Prostate gland (tissue), 2 donors: ENCODE data around the gene B3GNT2. TPM values are rescaled to one million over a fixed set of nuclear protein-coding genes. Genes with fewer than 3 reads are reported as not detected.
"Not testable (repeated sequence)": the region's sequence is repeated elsewhere in the genome, so short reads cannot be mapped to it uniquely, and the experiment has no call there.

Experiments used
- DNase-seq: peaks from one replicate; pipeline ENCODE4 v3.0.0-alpha.2; 2019; ENCODE audit warnings: low spot score
- H3K27ac ChIP-seq, 2 donors: fragments of 200-600 bp; sonication (generic); 2 replicates each; pipeline ENCODE4 v1.5.1; 2017 to 2019
- H3K27me3 ChIP-seq: fragments of 200-600 bp; sonication (generic); replicated peaks from 2 replicates; pipeline ENCODE4 v1.5.1; 2019; ENCODE audit not compliant: insufficient read depth
- H3K36me3 ChIP-seq, 2 donors: fragments of 200-600 bp; sonication (generic); 1 replicate in 1 of 2; 2 replicates in 1 of 2; pipeline versions ENCODE4 v1.5.1 to v1.8.1; 2017 to 2019
- H3K4me1 ChIP-seq: fragments of 200-600 bp; sonication (generic); replicated peaks from 2 replicates; pipeline ENCODE4 v1.5.1; 2019
- H3K4me3 ChIP-seq, 2 donors: fragments of 200-600 bp; sonication (generic); 2 replicates each; pipeline ENCODE4 v1.5.1; 2017 to 2019
- H3K9me3 ChIP-seq: fragments of 200-600 bp; sonication (generic); 2 replicates; pipeline ENCODE4 v1.5.1; 2017
- POLR2A ChIP-seq: fragments of 450-650 bp; IDR thresholded peaks from one replicate; pipeline ENCODE4 v1.6.1; 2016; ENCODE audit warnings: antibody characterized with exemption, mild to moderate bottlenecking
- POLR2AphosphoS5 ChIP-seq: sonication (generic); formaldehyde crosslinking; IDR thresholded peaks from one replicate; pipeline ENCODE4 v1.6.1; 2017; ENCODE audit warnings: antibody characterized with exemption
- WGBS: methylation state at CpG from one replicate; pipeline ENCODE4 v1.1.5; 2018; 5-methylcytosine and 5-hydroxymethylcytosine counted together
- intact Hi-C: fragments of 100-400 bp; cut with DNase I; formaldehyde crosslinking; loops from one replicate; pipeline ENCODE4 v1.14.2; 2022
- total RNA-seq, 2 donors: library from RNA; depleted of rRNA; stranded (reverse); fragments of >200 nt; gene quantifications; one replicate each; pipeline ENCODE4 v1.1.0, GENCODE V29; 2016
- TF ChIP-seq, protein P1 (sequence below), 4 experiments: fragments of 200-600 bp in 2 of 4; fragments of 450-650 bp in 2 of 4; sonication (generic) in 2 of 4; IDR thresholded peaks; 1 replicate in 3 of 4; 2 replicates in 1 of 4; pipeline ENCODE4 v1.5.1; 2016 to 2019; ENCODE audit warnings: antibody characterized with exemption in 4 of 4, mild to moderate bottlenecking in 2 of 4, moderate library complexity in 2 of 4

Gene B3GNT2, protein sequence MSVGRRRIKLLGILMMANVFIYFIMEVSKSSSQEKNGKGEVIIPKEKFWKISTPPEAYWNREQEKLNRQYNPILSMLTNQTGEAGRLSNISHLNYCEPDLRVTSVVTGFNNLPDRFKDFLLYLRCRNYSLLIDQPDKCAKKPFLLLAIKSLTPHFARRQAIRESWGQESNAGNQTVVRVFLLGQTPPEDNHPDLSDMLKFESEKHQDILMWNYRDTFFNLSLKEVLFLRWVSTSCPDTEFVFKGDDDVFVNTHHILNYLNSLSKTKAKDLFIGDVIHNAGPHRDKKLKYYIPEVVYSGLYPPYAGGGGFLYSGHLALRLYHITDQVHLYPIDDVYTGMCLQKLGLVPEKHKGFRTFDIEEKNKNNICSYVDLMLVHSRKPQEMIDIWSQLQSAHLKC
- total RNA-seq: 10 to 100 TPM in 1 of 2 donors, 1 to 10 TPM in 1; 8.5 to 18.7 TPM

- no peaks in the 10 kb centered on the region for H3K4me1 ChIP-seq
- no peaks in the 10 kb centered on the region for H3K36me3 ChIP-seq
- peak; percentile 80 for DNase-seq
- peak; percentile 24 for TF ChIP-seq POLR2AphosphoS5
- TF ChIP-seq, protein P1, sequence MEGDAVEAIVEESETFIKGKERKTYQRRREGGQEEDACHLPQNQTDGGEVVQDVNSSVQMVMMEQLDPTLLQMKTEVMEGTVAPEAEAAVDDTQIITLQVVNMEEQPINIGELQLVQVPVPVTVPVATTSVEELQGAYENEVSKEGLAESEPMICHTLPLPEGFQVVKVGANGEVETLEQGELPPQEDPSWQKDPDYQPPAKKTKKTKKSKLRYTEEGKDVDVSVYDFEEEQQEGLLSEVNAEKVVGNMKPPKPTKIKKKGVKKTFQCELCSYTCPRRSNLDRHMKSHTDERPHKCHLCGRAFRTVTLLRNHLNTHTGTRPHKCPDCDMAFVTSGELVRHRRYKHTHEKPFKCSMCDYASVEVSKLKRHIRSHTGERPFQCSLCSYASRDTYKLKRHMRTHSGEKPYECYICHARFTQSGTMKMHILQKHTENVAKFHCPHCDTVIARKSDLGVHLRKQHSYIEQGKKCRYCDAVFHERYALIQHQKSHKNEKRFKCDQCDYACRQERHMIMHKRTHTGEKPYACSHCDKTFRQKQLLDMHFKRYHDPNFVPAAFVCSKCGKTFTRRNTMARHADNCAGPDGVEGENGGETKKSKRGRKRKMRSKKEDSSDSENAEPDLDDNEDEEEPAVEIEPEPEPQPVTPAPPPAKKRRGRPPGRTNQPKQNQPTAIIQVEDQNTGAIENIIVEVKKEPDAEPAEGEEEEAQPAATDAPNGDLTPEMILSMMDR (IDR thresholded peaks at IDR 0.05): no peak
- TF ChIP-seq POLR2A: peak; percentile 79
- H3K4me3 ChIP-seq: peak within 1 kb of the TSS; percentile 95 to 98
- WGBS: 3% methylated on average over 31 of the region's 70 CpGs
- no peaks in the 10 kb centered on the region for H3K9me3 ChIP-seq
- H3K27me3 ChIP-seq: no peaks in the 10 kb centered on the region
- peak within 1 kb of the TSS; percentile 92 to 95 for H3K27ac ChIP-seq
- intact Hi-C loops: loop anchor here (5.0 kb wide), 3 partner anchors 97 to 512 kb away; partner anchors contain the start of gene EHBP1
Measured at GRCh38 chr2:62195421-62196277, at the start of gene B3GNT2. TSS of gene B3GNT2 (plus strand) at chr2:62196115. CDS start at chr2:62222221, 26,106 bp downstream.

GRCh38 chr2:62146790-62147189 is 49.1 kb upstream of the B3GNT2 start:
- H3K27ac ChIP-seq, H3K9me3 ChIP-seq, DNase-seq, intact Hi-C loops, H3K4me1 ChIP-seq, H3K36me3 ChIP-seq, H3K4me3 ChIP-seq, H3K27me3 ChIP-seq: not testable (repeated sequence)
- WGBS: 97% methylated on average over 7 of the region's 7 CpGs

GRCh38 chr2:62147610-62148301 is 48.2 kb upstream of the B3GNT2 start:
- intact Hi-C loops: no loop called here
- H3K36me3 ChIP-seq: no peaks in the 10 kb centered on the region
- H3K9me3 ChIP-seq: no peaks in the 10 kb centered on the region
- TF ChIP-seq POLR2A (no peak), POLR2AphosphoS5 (no peak)
- TF ChIP-seq, protein P1 (IDR thresholded peaks at IDR 0.05): no peak
- no peak overlapping the region for H3K27ac ChIP-seq
- no peaks in the 10 kb centered on the region for H3K27me3 ChIP-seq
- H3K4me1 ChIP-seq: no peaks in the 10 kb centered on the region
- 85% methylated on average over 4 of the region's 4 CpGs for WGBS
- no peak for DNase-seq
- H3K4me3 ChIP-seq: no peak overlapping the region

GRCh38 chr2:62149708-62150107 is 46.2 kb upstream of the B3GNT2 start:
- Histone ChIP-seq H3K36me3 (no peaks in the 10 kb centered on the region), H3K27ac (no peak overlapping the region), H3K4me3 (no peak overlapping the region), H3K4me1 (no peaks in the 10 kb centered on the region), H3K27me3 (no peaks in the 10 kb centered on the region), H3K9me3 (no peaks in the 10 kb centered on the region)
- intact Hi-C loops: no loop called here
- TF ChIP-seq, protein P1 (IDR thresholded peaks at IDR 0.05): no peak
- TF ChIP-seq POLR2A: no peak
- TF ChIP-seq POLR2AphosphoS5: peak; percentile 14
- no peak for DNase-seq
